Transverse colon (tissue), 4 donors: Measurements from ENCODE around the gene FAR2. TPM values are rescaled to one million over a fixed set of nuclear protein-coding genes. Genes with fewer than 3 reads are reported as not detected.
A peak's percentile ranks its signal among the peaks of the same experiment; 100 is the strongest.

Experiments
- DNase-seq: peaks from one replicate; pipeline ENCODE4 v3.0.0-alpha.2; 2019
- H3K27ac ChIP-seq, 4 donors: fragments of 200-600 bp; sonication (generic); 2 replicates each; pipeline ENCODE4 v1.5.1; 2016 to 2018; ENCODE audit warnings: inconsistent platforms in 4 of 4
- H3K27me3 ChIP-seq: fragments of 200-600 bp; sonication (generic); 2 replicates; pipeline ENCODE4 v1.5.1; 2017; ENCODE audit warnings: inconsistent platforms
- H3K36me3 ChIP-seq, 4 donors: fragments of 200-600 bp; sonication (generic); 2 replicates each; pipeline ENCODE4 v1.5.1; 2017 to 2019; ENCODE audit warnings: inconsistent platforms in 4 of 4
- H3K4me1 ChIP-seq, 4 donors: fragments of 200-600 bp; sonication (generic); 2 replicates each; pipeline ENCODE4 v1.5.1; 2017 to 2020; ENCODE audit warnings: inconsistent platforms in 4 of 4
- H3K4me3 ChIP-seq, 4 donors: fragments of 200-600 bp; sonication (generic); 1 replicate in 1 of 4; 2 replicates in 3 of 4; pipeline versions ENCODE4 v1.5.1 to v1.6.1; 2017 to 2019; ENCODE audit warnings: inconsistent platforms in 4 of 4
- H3K9me3 ChIP-seq, 2 donors: fragments of 200-600 bp; sonication (generic); 2 replicates each; pipeline ENCODE4 v1.5.1; 2017 to 2019; ENCODE audit warnings: inconsistent platforms in 2 of 2
- CTCF ChIP-seq, 5 experiments: fragments of 200-600 bp in 3 of 5; fragments of 450-650 bp in 2 of 5; sonication (generic) in 3 of 5; IDR thresholded peaks; 1 replicate in 2 of 5; 2 replicates in 3 of 5; pipeline ENCODE4 v1.5.1; 2016 to 2017; ENCODE audit warnings: antibody characterized with exemption in 5 of 5, inconsistent platforms in 3 of 5, mild to moderate bottlenecking in 2 of 5, moderate library complexity in 1 of 5
- EP300 ChIP-seq: sonication (generic); formaldehyde crosslinking; IDR thresholded peaks from one replicate; pipeline ENCODE4 v1.6.1; 2017; ENCODE audit warnings: antibody characterized with exemption, low read depth
- POLR2A ChIP-seq: fragments of 450-650 bp; IDR thresholded peaks from one replicate; pipeline ENCODE4 v1.6.1; 2016; ENCODE audit warnings: antibody characterized with exemption, mild to moderate bottlenecking, moderate library complexity
- POLR2AphosphoS5 ChIP-seq, 3 donors: sonication (generic); formaldehyde crosslinking; IDR thresholded peaks; one replicate each; pipeline ENCODE4 v1.6.1; 2016; ENCODE audit warnings: antibody characterized with exemption in 3 of 3
- WGBS, 2 donors: methylation state at CpG; one replicate each; pipeline ENCODE4 v1.1.5; 2018; ENCODE audit warnings: low coverage in 1 of 2; 5-methylcytosine and 5-hydroxymethylcytosine counted together
- in situ Hi-C, 4 donors: fragments of 200-750 bp; cut with MboI; loops; one replicate each; pipeline versions ENCODE4 v1.15.0 to v1.15.1; 2017; ENCODE audit warnings: low sequenced_read_pairs in 3 of 4, low pct_ligation_motif_present in 1 of 4, low pct_unique_long_range_greater_than_20kb in 1 of 4
- intact Hi-C: fragments of 100-400 bp; cut with DNase I; formaldehyde crosslinking; loops from one replicate; pipeline ENCODE4 v1.15.1; 2023; ENCODE audit warnings: low total_unique reads
- total RNA-seq, 4 donors: library from RNA; depleted of rRNA; stranded (reverse); fragments of >200 nt; gene quantifications; one replicate each; pipeline ENCODE4 v1.1.0, GENCODE V29; 2016

Gene FAR2
- total RNA-seq, 4 donors from 2014 or later: 57.6 to 72.7 (median 65.7) TPM

GRCh38 chr12:29149691-29150281 lies 708 bp downstream of the FAR2 start:
- TF ChIP-seq CTCF (IDR thresholded peaks at IDR 0.05) (no peak), POLR2AphosphoS5 (IDR thresholded peaks at IDR 0.05) (no peak), POLR2A (no peak), EP300 (no peak)
- Histone ChIP-seq H3K36me3 (no peaks in the 10 kb centered on the region), H3K4me3 (peak overlapping the region; percentile 61 to 76 (median 71)), H3K4me1 (peaks cover 13 to 44% (median 26%) of the 10 kb centered on the region in 4 donors), H3K27me3 (no peaks in the 10 kb centered on the region), H3K9me3 (no peaks in the 10 kb centered on the region), H3K27ac (peak overlapping the region; percentile 84 to 90 (median 88))
- intact Hi-C loops: no loop called here
- WGBS, 2 donors: 21% methylated on average over 24 of the region's 34 CpGs; no CpG with 5 or more reads in 1 of the 2 donors
- in situ Hi-C loops: no loop called here
- DNase-seq: peak; percentile 38

GRCh38 chr12:29150462-29150861 lies 1.4 kb downstream of the FAR2 start:
- Histone ChIP-seq H3K4me3 (peak overlapping the region in 2 of 4 donors; percentile 69 to 73), H3K4me1 (peaks cover 13 to 44% (median 26%) of the 10 kb centered on the region in 4 donors), H3K27ac (peak overlapping the region in 3 of 4 donors; percentile 84 to 90 (median 87)), H3K27me3 (no peaks in the 10 kb centered on the region), H3K9me3 (no peaks in the 10 kb centered on the region), H3K36me3 (no peaks in the 10 kb centered on the region)
- intact Hi-C loops: no loop called here
- TF ChIP-seq CTCF (IDR thresholded peaks at IDR 0.05): no peak
- no peak for TF ChIP-seq POLR2A
- no peak for TF ChIP-seq EP300
- no peak for TF ChIP-seq POLR2AphosphoS5 (IDR thresholded peaks at IDR 0.05)
- DNase-seq: no peak
- WGBS, 2 donors: 91 to 97% methylated on average over 7 of the region's 7 CpGs
- in situ Hi-C loops: no loop called here

GRCh38 chr12:29152223-29152868 lies 3.3 kb downstream of the FAR2 start:
- in situ Hi-C loops (no loop called here), intact Hi-C loops (no loop called here)
- Histone ChIP-seq H3K9me3 (no peaks in the 10 kb centered on the region), H3K27me3 (no peaks in the 10 kb centered on the region), H3K36me3 (no peaks in the 10 kb centered on the region), H3K4me3 (no peak overlapping the region), H3K4me1 (peaks cover 13 to 44% (median 26%) of the 10 kb centered on the region in 4 donors), H3K27ac (peak overlapping the region; percentile 29 to 49 (median 36))
- no peak for DNase-seq
- no peak for TF ChIP-seq CTCF (IDR thresholded peaks at IDR 0.05)
- WGBS, 2 donors: 43 to 50% methylated on average over 1 of the region's 1 CpG

GRCh38 chr12:29152981-29153630 lies 4.0 kb downstream of the FAR2 start:
- Histone ChIP-seq H3K9me3 (no peaks in the 10 kb centered on the region), H3K27me3 (no peaks in the 10 kb centered on the region), H3K27ac (peak overlapping the region; percentile 29 to 49 (median 36)), H3K4me1 (peaks cover 13 to 41% (median 23%) of the 10 kb centered on the region in 4 donors), H3K4me3 (no peak overlapping the region), H3K36me3 (no peaks in the 10 kb centered on the region)
- 57 to 75% methylated on average over 4 of the region's 4 CpGs for WGBS, 2 donors
- in situ Hi-C loops (no loop called here), intact Hi-C loops (no loop called here)
- TF ChIP-seq EP300 (no peak), POLR2A (no peak), POLR2AphosphoS5 (IDR thresholded peaks at IDR 0.05) (no peak), CTCF (IDR thresholded peaks at IDR 0.05) (no peak)
- DNase-seq: no peak
